H1 (cell line): ENCODE measurements around the gene SERINC5. TPM values are rescaled to one million over a fixed set of nuclear protein-coding genes. Genes with fewer than 3 reads are reported as not detected.

Source experiments
- CTCF ChIA-PET: fragments of 300-600 bp; sonication (Branson Sonifier 250); formaldehyde crosslinking; loops from one replicate; lab custom pipeline; 2021; ENCODE audit not compliant: partially characterized antibody; lab: Charles Lee
- POLR2A ChIA-PET: fragments of 300-600 bp; sonication (Branson Sonifier 250); formaldehyde crosslinking; loops from one replicate; lab custom pipeline; 2021; ENCODE audit warnings: inconsistent platforms; ENCODE audit not compliant: partially characterized antibody; lab: Charles Lee
- DNase-seq, 2 experiments: peaks; one replicate each; pipeline versions ENCODE4 v3.0.0 to v3.0.0-alpha.2; 2010 to 2022; ENCODE audit warnings: low spot score in 2 of 2, low read depth in 1 of 2, mixed read lengths in 1 of 2
- FAIRE-seq: peaks from 2 replicates; lab custom pipeline; 2011; peaks lifted over from hg19 to GRCh38; lab: Jason Lieb, UNC
- H2AFZ ChIP-seq: 2 replicates; pipeline ENCODE4 v1.8.1; 2012; ENCODE audit warnings: low read length, inconsistent platforms
- H2AK5ac ChIP-seq: 2 replicates; pipeline ENCODE4 v1.6.1; 2013; ENCODE audit warnings: low read depth, low read length
- H2BK120ac ChIP-seq: replicated peaks from 2 replicates; pipeline ENCODE3; 2013; ENCODE audit warnings: low read depth, low read length, inconsistent platforms
- H2BK12ac ChIP-seq: 2 replicates; pipeline ENCODE4 v1.6.1; 2013; ENCODE audit warnings: low read depth, low read length
- H2BK15ac ChIP-seq: 2 replicates; pipeline ENCODE4 v1.6.1; 2013; ENCODE audit warnings: low read length
- H2BK20ac ChIP-seq: 2 replicates; pipeline ENCODE4 v1.6.1; 2013; ENCODE audit warnings: low read length
- H2BK5ac ChIP-seq: 2 replicates; pipeline ENCODE4 v1.6.1; 2013; ENCODE audit warnings: low read depth, low read length
- H3K14ac ChIP-seq: 2 replicates; pipeline ENCODE4 v1.6.1; 2013; ENCODE audit warnings: inconsistent platforms; ENCODE audit not compliant: insufficient read length
- H3K18ac ChIP-seq: 2 replicates; pipeline ENCODE4 v1.6.1; 2013; ENCODE audit warnings: low read length; ENCODE audit errors: extremely low read depth
- H3K23ac ChIP-seq: 2 replicates; pipeline ENCODE4 v1.6.1; 2013; ENCODE audit warnings: inconsistent platforms; ENCODE audit not compliant: insufficient read length
- H3K23me2 ChIP-seq: 2 replicates; pipeline ENCODE4 v1.6.1; 2013; ENCODE audit warnings: low read depth, low read length
- H3K27ac ChIP-seq: 2 replicates; pipeline ENCODE4 v1.6.1; 2011; ENCODE audit warnings: low read depth, low read length, inconsistent platforms
- H3K27me3 ChIP-seq, 4 experiments: replicated peaks in 1 of 4; 1 replicate in 1 of 4; 2 replicates in 3 of 4; pipeline versions ENCODE4 v1.6.1 to v1.8.1; 2011 to 2013; ENCODE audit warnings: low read length in 3 of 4, mild to moderate bottlenecking in 3 of 4, inconsistent platforms in 2 of 4, mixed read lengths in 2 of 4, moderate library complexity in 1 of 4; ENCODE audit not compliant: control insufficient read depth in 3 of 4, insufficient read depth in 3 of 4; ENCODE audit errors: extremely low read depth in 1 of 4
- H3K36me3 ChIP-seq, 4 experiments: 2 replicates each; pipeline versions ENCODE4 v1.6.1 to v1.8.1; 2011 to 2013; ENCODE audit warnings: mild to moderate bottlenecking in 4 of 4, low read length in 3 of 4, moderate library complexity in 2 of 4, control low read depth in 1 of 4, inconsistent platforms in 1 of 4; ENCODE audit not compliant: insufficient read depth in 4 of 4, control insufficient read depth in 2 of 4
- H3K4ac ChIP-seq: replicated peaks from 2 replicates; pipeline ENCODE3; 2013; ENCODE audit warnings: low read length, low read depth, mixed read lengths, inconsistent platforms; ENCODE audit not compliant: insufficient read length
- H3K4me1 ChIP-seq, 4 experiments: replicated peaks in 1 of 4; 1 replicate in 1 of 4; 2 replicates in 3 of 4; pipeline versions ENCODE4 v1.6.1 to v1.8.1; 2011 to 2013; ENCODE audit warnings: low read length in 3 of 4, inconsistent platforms in 2 of 4, mixed read lengths in 1 of 4; ENCODE audit not compliant: insufficient read depth in 4 of 4, control insufficient read depth in 3 of 4
- H3K4me2 ChIP-seq, 2 experiments: 2 replicates each; pipeline versions ENCODE4 v1.6.1 to v1.8.1; 2011 to 2013; ENCODE audit warnings: low read depth in 2 of 2, low read length in 2 of 2, control low read depth in 1 of 2, inconsistent platforms in 1 of 2, mild to moderate bottlenecking in 1 of 2; ENCODE audit not compliant: insufficient read depth in 1 of 2
- H3K4me3 ChIP-seq, 4 experiments: fragments of 200-600, 300-600 bp in 1 of 4; sonication (generic), shearing (Covaris generic), sonication (Bioruptor Twin) in 1 of 4; 2 replicates each; pipeline versions ENCODE4 v1.5.1 to v1.8.1; 2011 to 2016; ENCODE audit warnings: low read length in 4 of 4, low read depth in 3 of 4, control low read depth in 2 of 4, inconsistent platforms in 2 of 4, mild to moderate bottlenecking in 2 of 4, mixed read lengths in 1 of 4, moderate library complexity in 1 of 4; ENCODE audit not compliant: insufficient read depth in 2 of 4; ENCODE audit errors: extremely low read depth in 1 of 4
- H3K56ac ChIP-seq: replicated peaks from 2 replicates; pipeline ENCODE3; 2013; ENCODE audit warnings: low read depth, mild to moderate bottlenecking, mixed read lengths, low read length, inconsistent platforms; ENCODE audit not compliant: insufficient read length
- H3K79me1 ChIP-seq: 2 replicates; pipeline ENCODE4 v1.6.1; 2013; ENCODE audit warnings: low read depth, low read length, control low read depth
- H3K79me2 ChIP-seq, 2 experiments: 2 replicates each; pipeline versions ENCODE4 v1.6.1 to v1.8.1; 2012 to 2013; ENCODE audit warnings: low read length in 2 of 2, mild to moderate bottlenecking in 2 of 2, inconsistent platforms in 1 of 2; ENCODE audit not compliant: insufficient read depth in 2 of 2, control insufficient read depth in 1 of 2
- H3K9ac ChIP-seq, 4 experiments: replicated peaks in 1 of 4; 1 replicate in 1 of 4; 2 replicates in 3 of 4; pipeline versions ENCODE4 v1.6.1 to v1.8.1; 2011 to 2013; ENCODE audit warnings: low read depth in 3 of 4, low read length in 3 of 4, control low read depth in 2 of 4, mild to moderate bottlenecking in 2 of 4, moderate library complexity in 2 of 4, inconsistent platforms in 1 of 4; ENCODE audit errors: extremely low read depth in 1 of 4
- H3K9me3 ChIP-seq, 2 experiments: 2 replicates each; pipeline versions ENCODE4 v1.6.1 to v1.8.1; 2012 to 2013; ENCODE audit warnings: mild to moderate bottlenecking in 2 of 2, moderate library complexity in 2 of 2, control low read depth in 1 of 2, inconsistent platforms in 1 of 2, low read depth in 1 of 2, low read length in 1 of 2, mixed read lengths in 1 of 2; ENCODE audit not compliant: insufficient read depth in 2 of 2
- H4K20me1 ChIP-seq, 2 experiments: replicated peaks in 1 of 2; 2 replicates each; pipeline versions ENCODE3 to v1.8.1; 2011 to 2013; ENCODE audit warnings: inconsistent platforms in 2 of 2, low read length in 2 of 2, mild to moderate bottlenecking in 1 of 2; ENCODE audit not compliant: insufficient read depth in 2 of 2, control insufficient read depth in 1 of 2
- H4K5ac ChIP-seq: 2 replicates; pipeline ENCODE4 v1.6.1; 2013; ENCODE audit warnings: low read length, low read depth, mixed read lengths, inconsistent platforms; ENCODE audit not compliant: insufficient read length
- H4K8ac ChIP-seq: 2 replicates; pipeline ENCODE4 v1.8.0; 2013; ENCODE audit warnings: mild to moderate bottlenecking, moderate library complexity, low read length, inconsistent platforms; ENCODE audit not compliant: insufficient read depth; ENCODE audit errors: extremely low read depth
- H4K91ac ChIP-seq: replicated peaks from 2 replicates; pipeline ENCODE3; 2013; ENCODE audit warnings: low read length, mixed read lengths, inconsistent platforms; ENCODE audit not compliant: insufficient read length
- CREB1 ChIP-seq: IDR thresholded peaks from 2 replicates; pipeline ENCODE4 v1.6.1; 2012; ENCODE audit warnings: inconsistent platforms
- GTF2F1 ChIP-seq: IDR thresholded peaks from 2 replicates; pipeline ENCODE4 v1.6.1; 2012; ENCODE audit warnings: low read depth, low read length, improper control_type of control experiment, borderline replicate concordance
- JUND ChIP-seq: IDR thresholded peaks from 2 replicates; pipeline ENCODE4 v1.6.1; 2011; ENCODE audit warnings: mild to moderate bottlenecking, improper control_type of control experiment, low read length
- TCF12 ChIP-seq: IDR thresholded peaks from 2 replicates; pipeline ENCODE4 v1.6.1; 2011; ENCODE audit warnings: low read depth, mild to moderate bottlenecking, low read length
- WGBS, 2 experiments: shearing (Covaris generic) in 1 of 2; methylation state at CpG; one replicate each; pipeline versions ENCODE4 v1.1.6 to v1.1.7; 2013 to 2015; ENCODE audit warnings: low lambda C conversion rate in 2 of 2, mixed read lengths in 2 of 2, inconsistent platforms in 1 of 2, low coverage in 1 of 2, missing lambda C conversion rate in 1 of 2; ENCODE audit not compliant: insufficient replicate concordance in 2 of 2, insufficient coverage in 1 of 2, insufficient read length in 1 of 2; ENCODE audit errors: extremely low coverage in 1 of 2, missing lambda C conversion rate in 1 of 2; 5-methylcytosine and 5-hydroxymethylcytosine counted together
- polyA plus RNA-seq, 7 experiments: library from polyadenylated mRNA; depleted of rRNA in 3 of 7; stranded (reverse) in 5 of 7; unstranded in 2 of 7; fragments of >200 nt in 5 of 7; fragments of 200-250 nt in 2 of 7; gene quantifications; 1 replicate in 5 of 7; 2 replicates in 1 of 7; 4 replicates in 1 of 7; pipeline versions ENCODE4 v1.2.1 to v1.2.3, GENCODE V29; 2011 to 2013; ENCODE audit warnings: missing spikeins in 2 of 7, mixed read lengths in 2 of 7
- total RNA-seq: library from RNA; stranded (reverse); fragmentation: NEBNext Ultra II Directional; extraction: Animal tissue kit (Norgen Biotek cat#: 25700); gene quantifications from 2 replicates; pipeline ENCODE4 v1.2.1, GENCODE V29; 2021

Gene SERINC5
- total and polyA plus RNA-seq, 2 of the 8 experiments (the other 6 are each of a cell fraction or from before 2014, with no cell fraction given) = 32.2 to 149 TPM

DNA sequence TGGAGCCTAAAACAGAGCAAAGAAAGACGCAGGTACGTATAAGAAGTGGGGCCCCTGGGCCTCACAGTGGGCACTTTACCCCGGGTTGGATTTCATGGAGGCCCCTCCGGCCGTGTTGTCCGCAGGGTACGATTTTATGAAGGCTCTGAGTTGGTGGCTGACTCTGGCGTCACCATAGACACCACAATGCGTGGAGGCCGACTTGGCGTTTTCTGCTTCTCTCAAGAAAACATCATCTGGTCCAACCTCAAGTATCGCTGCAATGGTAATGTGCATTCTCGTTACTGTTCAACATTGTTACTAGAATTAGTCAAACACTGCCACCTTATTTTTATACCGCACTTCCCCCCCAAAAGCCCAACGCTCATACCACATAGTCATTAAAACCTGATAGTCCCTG, 173.6 kb downstream of the SERINC5 start:
- 96% methylated on average over 15 of the region's 15 CpGs; no CpG with 5 or more reads in 1 of the 2 experiments for WGBS, 2 experiments
- TF ChIP-seq GTF2F1 (no peak), CREB1 (no peak), JUND (no peak), TCF12 (no peak)

More for the DNA sequence above, 173.6 kb downstream of the SERINC5 start:
- H3K4me2 ChIP-seq = no peak overlapping the region
- no peaks in the 10 kb centered on the region; a peak in 1 of 7 replicates for H3K4me1 ChIP-seq
- H3K23ac ChIP-seq = no peak overlapping the region
- no peak overlapping the region for H3K4ac ChIP-seq
- no peak overlapping the region for H3K27ac ChIP-seq
- H2AFZ ChIP-seq = peak overlapping the region; percentile 10; the same call in 1 of the 2 replicates
- CTCF ChIA-PET = interaction anchor here (4.5 kb wide), 1 partner anchor 36 kb away, joined by 34 read pairs; no protein-coding TSS in a partner anchor
- DNase-seq (no peak), FAIRE-seq (no peak)
- 0 out of 2 replicates have a peak overlapping the region, but pooled peaks have one; percentile 26 for H2BK20ac ChIP-seq
- no peak overlapping the region for H4K91ac ChIP-seq
- H3K9ac ChIP-seq = no peak overlapping the region
- no peak overlapping the region for H3K4me3 ChIP-seq
- no peaks in the 10 kb centered on the region for H3K23me2 ChIP-seq
- H3K27me3 ChIP-seq = no peaks in the 10 kb centered on the region
- no peak overlapping the region for H4K5ac ChIP-seq
- H2BK15ac ChIP-seq = no peak overlapping the region
- H3K79me2 ChIP-seq = no peaks in the 10 kb centered on the region
- peak overlapping the region; percentile 16; the same call in 1 of the 2 replicates for H3K18ac ChIP-seq
- H3K56ac ChIP-seq = no peak overlapping the region
- H3K36me3 ChIP-seq = no peaks in the 10 kb centered on the region
- no peak overlapping the region for H3K14ac ChIP-seq
- H2AK5ac ChIP-seq = no peak overlapping the region
- no peak overlapping the region for H2BK120ac ChIP-seq
- no peak overlapping the region for H2BK12ac ChIP-seq
- no peaks in the 10 kb centered on the region for H4K20me1 ChIP-seq
- H3K79me1 ChIP-seq = no peaks in the 10 kb centered on the region
- H2BK5ac ChIP-seq = no peak overlapping the region
- H3K9me3 ChIP-seq = no peaks in the 10 kb centered on the region
- no peak overlapping the region for H4K8ac ChIP-seq
- POLR2A ChIA-PET = no interaction called here
